ENCODE measurements around the gene CMTM5. TPM values are rescaled to one million over a fixed set of nuclear protein-coding genes. Genes with fewer than 3 reads are reported as not detected.

Gene CMTM5
- total and polyA plus RNA-seq, 8 donors: 0.71 to 4.1 (median 2.7) TPM

GRCh38 chr14:23360496-23360895 is 16.4 kb upstream of the CMTM5 start:
- TF ChIP-seq CTCF (IDR thresholded peaks at IDR 0.05): no peak

GRCh38 chr14:23361320-23361719 is 15.5 kb upstream of the CMTM5 start:
- peaks cover 5 to 42% of the 10 kb centered on the region in 2 donors for H3K27me3 ChIP-seq
- H3K9me3 ChIP-seq: no peaks in the 10 kb centered on the region
- TF ChIP-seq CTCF (IDR thresholded peaks at IDR 0.05): no peak
- H3K27ac ChIP-seq: no peak overlapping the region
- no peaks in the 10 kb centered on the region for H3K4me1 ChIP-seq
- DNase-seq (peak in 1 of 4 donors; percentile 20), ATAC-seq (no peak)
- H3K36me3 ChIP-seq: peaks cover 0 to 6% of the 10 kb centered on the region in 2 donors
- intact Hi-C loops (cut with DNase I): no loop called here
- no peak overlapping the region for H3K4me3 ChIP-seq

More at GRCh38 chr14:23360496-23360895, 16.4 kb upstream of the CMTM5 start:
- intact Hi-C loops (cut with DNase I): no loop called here
- H3K27ac ChIP-seq: no peak overlapping the region
- no peaks in the 10 kb centered on the region for H3K4me1 ChIP-seq
- H3K27me3 ChIP-seq: peaks cover 5 to 33% of the 10 kb centered on the region in 2 donors
- no peak overlapping the region for H3K4me3 ChIP-seq
- DNase-seq: peak in 1 of 4 donors; percentile 75
- no peaks in the 10 kb centered on the region for H3K9me3 ChIP-seq
- ATAC-seq: no peak
- peaks cover 0 to 6% of the 10 kb centered on the region in 2 donors for H3K36me3 ChIP-seq

- TF ChIP-seq CTCF (IDR thresholded peaks at IDR 0.05): no peak
- Histone ChIP-seq H3K36me3 (peaks cover 0 to 6% of the 10 kb centered on the region in 2 donors), H3K9me3 (no peaks in the 10 kb centered on the region), H3K4me3 (no peak overlapping the region), H3K27ac (no peak overlapping the region), H3K27me3 (peaks cover 5 to 46% of the 10 kb centered on the region in 2 donors), H3K4me1 (no peaks in the 10 kb centered on the region)
- intact Hi-C loops (cut with DNase I): no loop called here
- no peak for DNase-seq
- ATAC-seq: no peak
Measured at GRCh38 chr14:23361763-23362162, 15.1 kb upstream of the CMTM5 start.

- DNase-seq (no peak), ATAC-seq (no peak)
- Histone ChIP-seq H3K4me3 (no peak overlapping the region), H3K27ac (no peak overlapping the region), H3K4me1 (no peaks in the 10 kb centered on the region), H3K27me3 (peaks cover 5 to 50% of the 10 kb centered on the region in 2 donors), H3K36me3 (peaks cover 0 to 3% of the 10 kb centered on the region in 2 donors), H3K9me3 (no peaks in the 10 kb centered on the region)
- no peak for TF ChIP-seq CTCF (IDR thresholded peaks at IDR 0.05)
- intact Hi-C loops (cut with DNase I): no loop called here
Measured at GRCh38 chr14:23362200-23362599, 14.6 kb upstream of the CMTM5 start.

GRCh38 chr14:23364164-23365035 is 12.4 kb upstream of the CMTM5 start:
- peak in 2 of 4 donors; percentile 22 to 45 for DNase-seq
- intact Hi-C loops (cut with DNase I): no loop called here
- no peaks in the 10 kb centered on the region for H3K9me3 ChIP-seq
- peak overlapping the region; percentile 43 to 48 for H3K4me3 ChIP-seq
- H3K27ac ChIP-seq: peak overlapping the region; percentile 69 to 92
- no peak for ATAC-seq
- no peaks in the 10 kb centered on the region for H3K4me1 ChIP-seq
- H3K36me3 ChIP-seq: no peaks in the 10 kb centered on the region
- TF ChIP-seq CTCF (IDR thresholded peaks at IDR 0.05): no peak
- H3K27me3 ChIP-seq: peaks cover 5 to 57% of the 10 kb centered on the region in 2 donors

Data from left lung (tissue), 10 donors.